Loucy (cell line): ENCODE results near the gene RAB31.

Experiments
- EZH2phosphoT487 ChIP-seq: fragments of 200-600 bp; IDR thresholded peaks from 2 replicates; pipeline ENCODE4 v1.6.1; 2018; ENCODE audit warnings: antibody characterized with exemption, mild to moderate bottlenecking, moderate library complexity, borderline replicate concordance
- TF ChIP-seq, protein P1 (sequence below): fragments of 200-600 bp; sonication (generic); conservative IDR thresholded peaks from 2 replicates; pipeline ENCODE4 v1.5.1; 2014; ENCODE audit warnings: mild to moderate bottlenecking, antibody characterized with exemption, low read length

DNA sequence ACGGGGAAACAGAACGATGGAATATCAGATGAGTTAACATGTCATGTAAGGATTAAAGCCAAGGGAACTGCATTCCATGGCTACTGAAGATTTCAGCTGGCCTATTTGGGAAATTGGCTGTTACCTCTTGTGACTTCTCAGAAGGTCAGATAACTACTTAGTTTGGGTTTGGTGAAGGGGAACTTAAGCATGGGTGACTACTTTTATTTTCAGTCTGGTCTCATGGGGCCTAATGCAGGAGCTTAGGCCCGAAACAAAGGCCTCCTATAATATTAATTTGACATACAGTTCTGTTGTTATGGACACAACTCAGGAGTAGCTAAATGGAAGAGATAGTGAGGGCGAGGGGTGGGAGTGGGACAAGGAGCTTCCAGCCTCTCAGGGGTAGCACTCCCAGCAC is 133.7 kb downstream of the RAB31 start:
- TF ChIP-seq, protein P1, sequence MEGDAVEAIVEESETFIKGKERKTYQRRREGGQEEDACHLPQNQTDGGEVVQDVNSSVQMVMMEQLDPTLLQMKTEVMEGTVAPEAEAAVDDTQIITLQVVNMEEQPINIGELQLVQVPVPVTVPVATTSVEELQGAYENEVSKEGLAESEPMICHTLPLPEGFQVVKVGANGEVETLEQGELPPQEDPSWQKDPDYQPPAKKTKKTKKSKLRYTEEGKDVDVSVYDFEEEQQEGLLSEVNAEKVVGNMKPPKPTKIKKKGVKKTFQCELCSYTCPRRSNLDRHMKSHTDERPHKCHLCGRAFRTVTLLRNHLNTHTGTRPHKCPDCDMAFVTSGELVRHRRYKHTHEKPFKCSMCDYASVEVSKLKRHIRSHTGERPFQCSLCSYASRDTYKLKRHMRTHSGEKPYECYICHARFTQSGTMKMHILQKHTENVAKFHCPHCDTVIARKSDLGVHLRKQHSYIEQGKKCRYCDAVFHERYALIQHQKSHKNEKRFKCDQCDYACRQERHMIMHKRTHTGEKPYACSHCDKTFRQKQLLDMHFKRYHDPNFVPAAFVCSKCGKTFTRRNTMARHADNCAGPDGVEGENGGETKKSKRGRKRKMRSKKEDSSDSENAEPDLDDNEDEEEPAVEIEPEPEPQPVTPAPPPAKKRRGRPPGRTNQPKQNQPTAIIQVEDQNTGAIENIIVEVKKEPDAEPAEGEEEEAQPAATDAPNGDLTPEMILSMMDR: no peak
- TF ChIP-seq EZH2phosphoT487: no peak
